Measurements from ENCODE around the gene FBRS.
A peak's percentile ranks its signal among the peaks of the same experiment; 100 is the strongest.
"Not testable (repeated sequence)": the region's sequence is repeated elsewhere in the genome, so short reads cannot be mapped to it uniquely, and the experiment has no call there.

Gene FBRS

DNA sequence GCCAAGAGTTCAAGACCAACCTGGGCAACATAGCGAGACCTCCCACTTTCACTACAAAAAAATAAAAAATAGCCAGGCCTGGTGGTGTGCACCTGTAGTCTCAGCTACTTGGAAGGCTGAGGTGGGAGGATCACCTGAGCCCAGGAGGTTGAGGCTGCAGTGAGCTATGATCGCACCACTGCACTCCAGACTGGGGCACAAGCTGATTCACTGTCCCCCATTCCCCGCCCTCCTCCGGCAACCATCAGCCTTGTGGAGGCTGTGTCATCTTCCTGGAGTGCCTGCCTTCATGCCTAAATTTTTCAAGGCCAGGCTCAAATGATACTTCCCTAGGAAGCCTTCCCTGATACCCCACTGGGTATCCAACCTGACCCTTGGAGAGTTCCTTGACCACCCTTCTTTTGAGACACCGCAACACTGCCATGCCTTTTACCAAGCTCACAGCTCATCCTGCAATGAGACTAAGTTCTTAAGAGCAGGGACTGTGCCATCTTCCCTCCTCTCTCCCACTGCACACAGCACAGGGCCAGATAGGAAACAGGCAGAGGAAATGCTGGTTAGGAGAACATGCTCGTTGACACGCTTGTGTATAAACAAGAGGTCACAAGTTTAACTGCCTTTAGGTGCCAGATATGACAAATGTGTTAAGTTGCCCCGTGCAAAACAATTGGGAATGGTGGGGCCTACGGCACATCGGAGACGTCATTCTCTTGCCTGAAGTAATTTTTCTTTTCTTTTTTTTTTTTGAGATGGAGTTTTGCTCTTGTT lies 36.9 kb downstream of the FBRS start:
- TF ChIP-seq, protein P1, sequence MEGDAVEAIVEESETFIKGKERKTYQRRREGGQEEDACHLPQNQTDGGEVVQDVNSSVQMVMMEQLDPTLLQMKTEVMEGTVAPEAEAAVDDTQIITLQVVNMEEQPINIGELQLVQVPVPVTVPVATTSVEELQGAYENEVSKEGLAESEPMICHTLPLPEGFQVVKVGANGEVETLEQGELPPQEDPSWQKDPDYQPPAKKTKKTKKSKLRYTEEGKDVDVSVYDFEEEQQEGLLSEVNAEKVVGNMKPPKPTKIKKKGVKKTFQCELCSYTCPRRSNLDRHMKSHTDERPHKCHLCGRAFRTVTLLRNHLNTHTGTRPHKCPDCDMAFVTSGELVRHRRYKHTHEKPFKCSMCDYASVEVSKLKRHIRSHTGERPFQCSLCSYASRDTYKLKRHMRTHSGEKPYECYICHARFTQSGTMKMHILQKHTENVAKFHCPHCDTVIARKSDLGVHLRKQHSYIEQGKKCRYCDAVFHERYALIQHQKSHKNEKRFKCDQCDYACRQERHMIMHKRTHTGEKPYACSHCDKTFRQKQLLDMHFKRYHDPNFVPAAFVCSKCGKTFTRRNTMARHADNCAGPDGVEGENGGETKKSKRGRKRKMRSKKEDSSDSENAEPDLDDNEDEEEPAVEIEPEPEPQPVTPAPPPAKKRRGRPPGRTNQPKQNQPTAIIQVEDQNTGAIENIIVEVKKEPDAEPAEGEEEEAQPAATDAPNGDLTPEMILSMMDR (conservative IDR thresholded peaks at IDR 0.05; ENCODE audit: low read depth, low read length) = no peak
- no peak for DNase-seq (ENCODE audit: low read depth)
- no peak overlapping the region for H3K4me3 ChIP-seq (ENCODE audit: low read length)

DNA sequence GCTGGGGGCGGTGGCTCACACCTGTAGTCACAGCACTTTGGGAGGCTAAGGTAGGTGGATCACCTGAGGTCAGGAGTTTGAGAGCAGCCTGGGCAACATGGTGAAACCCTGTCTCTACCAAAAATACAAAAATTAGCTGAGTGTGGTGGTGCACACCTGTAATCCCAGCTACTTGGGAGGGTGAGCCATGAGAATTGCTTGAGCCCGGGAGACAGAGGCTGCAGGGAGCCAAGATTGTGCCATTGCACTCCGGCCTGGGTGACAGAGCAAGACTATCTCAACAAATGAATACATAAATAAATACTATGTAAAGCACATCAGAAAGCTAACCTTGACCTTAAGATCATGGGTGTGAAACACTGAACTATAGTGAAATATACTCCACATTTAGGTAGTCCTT lies 38.4 kb downstream of the FBRS start:
- H3K4me3 ChIP-seq (ENCODE audit: low read length); DNase-seq (ENCODE audit: low read depth): not testable (repeated sequence)

DNA sequence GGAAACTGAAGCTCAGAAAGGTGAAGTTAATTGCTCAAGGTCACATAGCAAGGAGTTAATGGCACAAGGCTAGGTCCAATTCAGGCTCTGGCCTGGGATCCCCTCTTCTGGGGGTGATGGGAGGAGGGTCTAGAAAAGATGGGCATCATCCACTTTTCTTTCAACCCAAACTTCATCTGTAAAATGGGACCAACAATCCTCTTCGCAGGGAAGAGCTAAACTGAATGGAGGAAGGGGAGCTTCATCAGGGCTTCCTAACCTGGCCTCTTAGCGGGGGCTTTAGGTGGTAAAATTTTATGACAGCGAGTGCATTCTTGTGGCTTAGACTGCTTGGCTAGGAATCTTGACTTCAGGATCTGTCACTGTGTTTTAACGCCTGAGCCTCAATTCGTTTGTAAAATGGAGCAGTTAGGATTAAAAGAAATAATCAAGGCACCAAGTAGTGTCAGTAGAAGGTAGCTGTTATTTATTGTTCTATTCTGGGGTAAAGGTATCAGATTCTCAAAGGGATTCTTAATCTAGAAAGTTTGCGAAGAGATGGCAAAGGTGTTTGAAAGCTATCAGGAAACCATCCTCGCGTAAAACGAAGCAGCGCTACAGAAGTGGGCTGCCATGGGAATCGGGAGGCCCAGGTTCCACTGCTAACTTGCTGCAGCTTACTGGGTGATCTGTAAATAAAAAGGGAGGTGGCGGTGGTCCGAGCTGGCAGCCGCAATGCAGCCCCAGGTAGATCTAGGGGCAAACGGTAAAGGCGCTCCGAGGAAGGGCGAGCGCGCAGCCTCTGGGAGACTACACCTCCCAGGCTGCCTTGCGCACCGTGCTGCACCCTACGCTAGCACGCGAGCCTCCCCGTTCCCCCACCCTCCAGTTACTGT lies 39.3 kb downstream of the FBRS start:
- TF ChIP-seq, protein P1 (conservative IDR thresholded peaks at IDR 0.05; ENCODE audit: low read depth, low read length) = no peak
- H3K4me3 ChIP-seq (ENCODE audit: low read length) = peak overlapping the region; percentile 88
- peak; percentile 86 for DNase-seq (ENCODE audit: low read depth)

DNA sequence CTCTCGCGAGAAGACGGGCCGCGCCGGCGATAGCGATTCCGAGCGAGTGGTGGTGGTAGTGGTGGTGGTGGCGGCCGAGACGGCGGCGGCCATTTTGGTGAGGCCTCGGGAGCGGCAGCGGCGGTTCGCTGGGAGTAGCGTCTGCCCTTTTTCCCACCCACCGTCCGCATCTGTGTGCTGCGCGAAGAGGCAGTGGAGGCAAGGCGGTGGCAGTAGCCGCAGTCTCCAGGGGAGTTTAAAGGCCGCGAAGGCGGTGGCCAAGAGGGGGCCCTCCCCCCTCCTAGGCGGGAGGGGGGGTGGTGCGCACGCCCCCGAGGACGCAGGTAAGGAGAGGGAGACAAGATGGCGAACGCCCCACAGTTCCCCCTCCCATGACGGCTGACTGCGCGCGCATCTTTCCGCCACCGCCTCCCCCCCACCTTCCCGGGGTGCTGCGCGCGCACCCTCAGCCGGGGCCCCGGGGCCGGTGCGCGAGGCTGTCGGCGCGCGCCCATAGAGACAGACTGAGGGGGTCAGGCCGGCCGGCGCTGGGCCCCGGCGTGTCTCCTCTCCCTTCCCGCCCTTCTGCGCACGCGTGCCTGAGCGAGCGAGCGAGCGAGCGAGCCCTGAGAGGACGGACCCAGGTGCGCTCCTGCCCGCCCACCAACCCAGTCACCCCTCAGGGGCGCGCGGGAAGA lies 40.0 kb downstream of the FBRS start:
- TF ChIP-seq, protein P1 (conservative IDR thresholded peaks at IDR 0.05; ENCODE audit: low read depth, low read length) = no peak
- H3K4me3 ChIP-seq (ENCODE audit: low read length) = peak overlapping the region; percentile 88
- peak; percentile 52 for DNase-seq (ENCODE audit: low read depth)

DNA sequence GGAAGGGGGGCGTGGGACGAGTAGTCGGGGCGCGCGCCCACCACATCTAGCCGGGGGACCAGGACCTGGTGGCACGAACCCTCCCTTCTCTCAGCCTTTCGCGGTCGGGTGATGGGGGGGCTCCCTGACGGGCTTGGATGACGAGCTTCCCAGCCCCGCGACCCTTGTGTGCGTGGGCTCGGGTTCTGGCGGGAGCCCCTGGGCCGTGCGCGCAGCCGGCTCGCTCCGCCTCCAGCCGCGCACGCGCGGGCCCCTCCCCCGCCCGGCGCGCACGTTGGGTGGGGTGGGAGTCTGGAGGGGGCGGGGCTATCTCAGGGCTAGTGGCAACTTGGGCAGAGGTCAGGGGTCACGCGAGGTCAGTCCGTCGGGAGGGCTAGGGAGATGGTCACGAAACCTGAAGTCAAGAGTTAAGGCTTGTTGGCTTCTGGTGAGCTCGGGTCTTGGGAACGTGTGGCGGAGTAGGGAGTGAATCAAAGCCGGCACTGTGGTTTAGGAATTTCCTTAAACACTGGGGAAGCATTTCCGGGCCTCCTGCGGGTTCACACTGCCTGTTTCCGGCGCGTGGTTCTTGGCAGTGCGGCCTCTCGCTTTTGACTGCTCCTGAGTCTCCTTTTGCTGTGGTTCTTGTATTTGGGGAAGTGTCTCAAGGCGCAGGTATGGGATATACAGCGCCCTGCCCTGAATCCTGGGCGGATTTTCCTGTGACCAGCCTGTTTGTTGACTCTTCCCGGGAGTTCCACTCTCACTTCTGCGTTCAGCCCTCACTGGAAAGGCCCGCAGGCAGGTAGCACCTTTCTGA lies 40.8 kb downstream of the FBRS start, which contains the start of gene SRCAP:
SRCAP (plus strand) TSS at position 356 of the 799 bp plus-strand sequence. CDS start 1,654 bp downstream, outside the sequence.
- DNase-seq (ENCODE audit: low read depth) = no peak
- TF ChIP-seq, protein P1 (conservative IDR thresholded peaks at IDR 0.05; ENCODE audit: low read depth, low read length) = no peak
- H3K4me3 ChIP-seq (ENCODE audit: low read length) = peak within 1 kb of the TSS; percentile 88

DNA sequence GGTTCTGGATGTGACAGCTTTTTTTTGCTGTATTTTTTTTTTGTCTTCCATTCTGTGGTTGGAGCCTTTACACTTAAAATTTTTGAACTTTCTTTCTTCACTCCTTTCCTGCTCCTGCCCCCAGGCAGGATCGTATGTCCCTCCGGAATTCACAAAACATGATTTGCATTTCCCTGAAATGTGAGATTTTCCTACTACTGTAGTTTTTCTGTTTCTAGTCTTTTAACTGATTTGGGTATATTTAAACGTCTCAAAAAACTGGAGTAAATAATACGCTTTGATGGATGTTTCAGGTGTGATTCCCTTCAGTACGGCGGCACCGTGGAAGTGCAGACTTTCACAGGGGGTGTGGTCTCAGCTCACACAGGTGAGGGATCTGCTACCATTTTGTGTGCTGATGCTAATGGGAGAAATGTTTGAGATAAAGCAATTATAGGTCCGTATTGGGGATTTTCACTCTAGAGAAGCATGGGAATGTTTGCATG lies 41.4 kb downstream of the FBRS start:
- no peak for DNase-seq (ENCODE audit: low read depth)
- TF ChIP-seq, protein P1 (conservative IDR thresholded peaks at IDR 0.05; ENCODE audit: low read depth, low read length) = no peak
- peak overlapping the region; percentile 88 for H3K4me3 ChIP-seq (ENCODE audit: low read length)

All from retinal pigment epithelial cell (primary cell).